Heart right ventricle (tissue), 16 donors: Measurements from ENCODE around the gene TSPAN18. TPM values are rescaled to one million over a fixed set of nuclear protein-coding genes. Genes with fewer than 3 reads are reported as not detected.
A peak's percentile ranks its signal among the peaks of the same experiment; 100 is the strongest.

Experiments
- ATAC-seq, 8 donors: fragments of 200-7000 bp; cut with Tn5 transposase; one replicate each; pipeline ENCODE4 v1.9.1; 2020; ENCODE audit warnings: mild to moderate bottlenecking in 8 of 8, moderate library complexity in 8 of 8, moderate number of reproducible peaks in 1 of 8
- DNase-seq, 2 donors: peaks; one replicate each; pipeline ENCODE4 v3.0.0-alpha.2; 2020
- H3K27ac ChIP-seq, 10 donors: fragments of 200-600 bp; sonication (generic) in 2 of 10; one replicate each; pipeline versions ENCODE4 v1.5.0 to v1.8.0; 2020 to 2022; ENCODE audit warnings: mild to moderate bottlenecking in 3 of 10
- H3K27me3 ChIP-seq, 7 donors: fragments of 200-600 bp; one replicate each; pipeline ENCODE4 v1.8.0; 2021 to 2022; ENCODE audit warnings: mild to moderate bottlenecking in 2 of 7
- H3K36me3 ChIP-seq, 9 donors: fragments of 200-600 bp; sonication (generic) in 1 of 9; one replicate each; pipeline versions ENCODE4 v1.5.0 to v1.8.0; 2020 to 2022; ENCODE audit warnings: mild to moderate bottlenecking in 2 of 9
- H3K4me1 ChIP-seq, 9 donors: fragments of 200-600 bp; sonication (generic) in 1 of 9; one replicate each; pipeline versions ENCODE4 v1.5.0 to v1.8.0; 2020 to 2022; ENCODE audit warnings: mild to moderate bottlenecking in 4 of 9
- H3K4me3 ChIP-seq, 10 donors: fragments of 200-600 bp; sonication (generic) in 2 of 10; one replicate each; pipeline versions ENCODE4 v1.5.0 to v1.8.0; 2020 to 2022; ENCODE audit warnings: mild to moderate bottlenecking in 7 of 10, moderate library complexity in 2 of 10
- H3K9me3 ChIP-seq, 11 donors: fragments of 200-600 bp in 10 of 11; sonication (generic) in 2 of 11; one replicate each; pipeline versions ENCODE4 v1.5.0 to v1.8.0; 2013 to 2022; ENCODE audit warnings: mild to moderate bottlenecking in 2 of 11, control low read depth in 1 of 11, moderate library complexity in 1 of 11
- WGBS, 2 donors: extraction: QIAGEN DNeasy Blood & Tissue Kit; methylation state at CpG; one replicate each; pipeline ENCODE4 v1.1.7; 2013; ENCODE audit warnings: inconsistent platforms in 1 of 2; 5-methylcytosine and 5-hydroxymethylcytosine counted together
- intact Hi-C, 10 donors: fragments of 100-400 bp; cut with DNase I; formaldehyde crosslinking; loops; one replicate each; pipeline versions ENCODE4 v1.11.1 to v1.14.2; 2022
- polyA plus RNA-seq, 2 donors: library from polyadenylated mRNA; stranded (reverse); fragments of 200-250 nt; gene quantifications; one replicate each; pipeline ENCODE4 v1.2.3, GENCODE V29; 2013
- total RNA-seq, 10 donors: library from RNA; stranded (reverse); fragmentation: NEBNext Ultra II Directional in 3 of 10; extraction: Animal tissue kit (Norgen Biotek cat#: 25700) in 3 of 10; gene quantifications; one replicate each; pipeline versions ENCODE4 v1.2.1 to v1.2.4, GENCODE V29; 2021 to 2023
- TF ChIP-seq, protein P1 (sequence below), 9 donors: fragments of 200-600 bp; sonication (generic) in 2 of 9; IDR thresholded peaks; one replicate each; pipeline versions ENCODE4 v1.5.0 to v1.8.0; 2021 to 2022; ENCODE audit warnings: antibody characterized with exemption in 9 of 9, mild to moderate bottlenecking in 5 of 9, moderate library complexity in 1 of 9
- donor health status: Arrhythmogenic right ventricular cardiomyopathy.
- donor health status: ischemic (EF 13 %, LVEDD 7.1; RV severe dilation, severe dysfunction).
- donor health status: healthy with polysubstance abuse.
- donor health status: DM: no; HTN: yes; CAD: no.
- donor health status: DM: no; HTN: no; CAD: no.
- donor health status: ischemic (EF 25% LVEDD 6.9; RV normal size, moderate dysfunction).
- donor health status: ischemic (EF 25% LVEDD 5.7; RV mildly dilated, moderate dysfunction).
- donor health status: healthy.
- donor health status: DM: yes; HTN: yes; CAD: no.
- donor health status: Ischemic cardiomyopathy.
- donor health status: ischemic (EF 35%, LVEDD 5.7; RV mildly dilated, moderate dysfunction).
- donor health status: nonischemic (EF 11% LVEDD 7.7; RV severe dilation, severe dysfunction).
- donor health status: DM: yes; HTN: yes; CAD: no.
- donor health status: PGD.
- donor health status: ischemic (EF 29% LVEDD 5.4; RV normal size, mild dysfunction).
- donor health status: nonischemic (EF 23%, LVEDD 6.1; RV moderate dilation, normal function).

Gene TSPAN18
- total and polyA plus RNA-seq, 12 donors = 37.7 to 140 (median 92.9) TPM

DNA sequence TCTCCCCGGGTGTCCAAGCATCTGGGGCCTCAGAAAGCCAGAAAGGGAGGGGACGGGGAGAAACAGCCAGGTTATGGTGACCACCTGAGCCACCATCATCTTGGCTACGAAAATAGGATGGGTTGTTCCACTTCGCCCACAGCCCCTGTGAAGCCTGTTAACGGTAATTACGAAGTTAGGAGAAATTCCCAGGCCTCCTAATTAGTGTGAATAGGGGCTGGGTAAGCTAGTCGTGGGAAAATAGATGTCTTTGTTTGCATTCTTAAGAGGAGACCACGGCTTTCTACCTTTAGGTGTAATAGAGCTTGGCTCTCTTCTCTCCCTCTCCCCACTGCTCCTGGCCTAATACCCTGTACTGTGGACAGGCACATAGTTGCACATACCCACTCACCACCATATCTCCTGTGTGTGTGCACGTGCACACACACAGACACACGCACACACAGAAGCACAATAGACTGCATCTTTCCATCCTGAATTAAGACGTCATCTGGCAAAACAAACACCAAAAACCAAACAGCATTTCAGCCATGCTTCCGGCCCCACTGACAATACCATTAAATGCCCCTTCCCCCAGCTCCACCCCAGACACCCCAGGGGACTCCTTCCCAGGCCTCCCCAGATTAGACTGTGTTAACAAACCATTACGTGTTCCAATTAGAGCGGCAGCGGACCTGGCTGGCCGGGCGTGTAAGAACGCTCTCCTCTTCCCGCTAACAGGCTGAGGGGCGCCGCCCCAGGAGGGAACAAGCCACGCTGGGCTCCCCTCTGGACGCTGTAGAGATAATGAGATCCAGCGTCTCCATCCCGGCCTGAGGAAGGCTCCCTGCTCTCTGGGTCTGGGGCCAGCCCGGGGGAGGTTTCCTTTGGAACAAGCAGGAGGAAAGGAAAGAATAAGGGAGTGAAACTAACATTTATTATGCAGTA is 151.1 kb downstream of the TSPAN18 start:
- Histone ChIP-seq H3K36me3 (peaks cover 0 to 18% (median 0%) of the 10 kb centered on the region in 9 donors), H3K4me1 (peaks cover 0 to 36% (median 14%) of the 10 kb centered on the region in 9 donors), H3K27ac (peak overlapping the region in 4 of 10 donors; percentile 1 to 54 (median 16)), H3K4me3 (no peak overlapping the region), H3K9me3 (no peaks in the 10 kb centered on the region), H3K27me3 (no peaks in the 10 kb centered on the region)
- WGBS, 2 donors = 56 to 63% methylated on average over 26 of the region's 26 CpGs
- intact Hi-C loops = loop anchor here in 1 of 10 donors (2.0 kb wide), 1 partner anchor 29 kb away; no protein-coding TSS in a partner anchor
- TF ChIP-seq, protein P1, sequence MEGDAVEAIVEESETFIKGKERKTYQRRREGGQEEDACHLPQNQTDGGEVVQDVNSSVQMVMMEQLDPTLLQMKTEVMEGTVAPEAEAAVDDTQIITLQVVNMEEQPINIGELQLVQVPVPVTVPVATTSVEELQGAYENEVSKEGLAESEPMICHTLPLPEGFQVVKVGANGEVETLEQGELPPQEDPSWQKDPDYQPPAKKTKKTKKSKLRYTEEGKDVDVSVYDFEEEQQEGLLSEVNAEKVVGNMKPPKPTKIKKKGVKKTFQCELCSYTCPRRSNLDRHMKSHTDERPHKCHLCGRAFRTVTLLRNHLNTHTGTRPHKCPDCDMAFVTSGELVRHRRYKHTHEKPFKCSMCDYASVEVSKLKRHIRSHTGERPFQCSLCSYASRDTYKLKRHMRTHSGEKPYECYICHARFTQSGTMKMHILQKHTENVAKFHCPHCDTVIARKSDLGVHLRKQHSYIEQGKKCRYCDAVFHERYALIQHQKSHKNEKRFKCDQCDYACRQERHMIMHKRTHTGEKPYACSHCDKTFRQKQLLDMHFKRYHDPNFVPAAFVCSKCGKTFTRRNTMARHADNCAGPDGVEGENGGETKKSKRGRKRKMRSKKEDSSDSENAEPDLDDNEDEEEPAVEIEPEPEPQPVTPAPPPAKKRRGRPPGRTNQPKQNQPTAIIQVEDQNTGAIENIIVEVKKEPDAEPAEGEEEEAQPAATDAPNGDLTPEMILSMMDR (IDR thresholded peaks at IDR 0.05) = no peak
- DNase-seq = no peak
- ATAC-seq = peak in 7 of 8 donors; percentile 23 to 56 (median 40)

DNA sequence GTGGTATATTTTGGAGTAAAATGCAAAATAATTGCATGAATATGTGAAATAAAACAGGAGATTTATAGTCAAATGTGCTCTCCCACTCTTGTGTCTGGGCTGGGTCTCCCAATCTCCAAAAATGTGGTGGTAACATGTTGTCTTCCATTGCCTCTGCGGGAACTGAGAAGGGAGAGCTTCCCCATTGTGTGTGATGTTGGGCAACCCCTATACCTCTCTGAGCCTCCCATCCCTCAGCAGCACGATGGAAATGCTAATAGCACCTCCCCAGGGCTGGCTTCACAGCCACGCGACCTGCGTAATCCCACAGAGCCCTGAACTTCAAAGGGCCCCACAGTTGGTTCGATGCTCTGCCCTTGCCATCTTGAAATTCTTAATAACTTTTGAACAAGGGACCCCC is 151.9 kb downstream of the TSPAN18 start:
- intact Hi-C loops = no loop called here
- H3K4me3 ChIP-seq = no peak overlapping the region
- H3K27me3 ChIP-seq = no peaks in the 10 kb centered on the region
- H3K4me1 ChIP-seq = peaks cover 0 to 36% (median 14%) of the 10 kb centered on the region in 9 donors
- H3K27ac ChIP-seq = peak overlapping the region in 1 of 10 donors; percentile 7
- 87 to 88% methylated on average over 6 of the region's 6 CpGs for WGBS, 2 donors
- no peak for DNase-seq
- no peak for ATAC-seq
- peaks cover 0 to 19% (median 0%) of the 10 kb centered on the region in 9 donors for H3K36me3 ChIP-seq
- H3K9me3 ChIP-seq = no peaks in the 10 kb centered on the region
- TF ChIP-seq, protein P1 (IDR thresholded peaks at IDR 0.05) = no peak

DNA sequence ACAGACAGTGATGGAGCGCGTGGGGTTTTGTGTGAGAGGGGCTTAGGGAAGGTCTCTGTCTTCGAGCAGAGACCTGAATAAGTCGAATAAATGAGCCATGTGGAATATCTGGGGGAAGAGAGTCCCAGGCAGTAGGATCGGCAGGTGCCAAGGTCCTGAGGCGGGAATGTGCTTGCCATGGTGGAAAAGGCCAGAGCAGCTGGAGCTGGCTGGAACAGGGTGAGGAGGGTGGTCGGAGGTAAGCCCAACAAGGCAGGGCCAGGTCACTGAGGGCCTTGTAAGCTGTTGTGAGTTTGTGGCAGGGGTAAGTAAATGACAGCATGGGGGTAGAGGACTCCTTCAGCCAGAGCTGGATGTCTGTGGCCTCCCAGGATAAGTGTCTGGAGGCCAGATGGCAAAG is 152.7 kb downstream of the TSPAN18 start:
- ATAC-seq (no peak), DNase-seq (no peak)
- Histone ChIP-seq H3K4me1 (peaks cover 0 to 36% (median 14%) of the 10 kb centered on the region in 9 donors), H3K9me3 (no peaks in the 10 kb centered on the region), H3K27me3 (no peaks in the 10 kb centered on the region), H3K36me3 (peaks cover 0 to 25% (median 0%) of the 10 kb centered on the region in 9 donors), H3K27ac (no peak overlapping the region), H3K4me3 (no peak overlapping the region)
- WGBS, 2 donors = 94 to 96% methylated on average over 7 of the region's 7 CpGs
- TF ChIP-seq, protein P1 (IDR thresholded peaks at IDR 0.05) = no peak
- intact Hi-C loops = no loop called here

- H3K27me3 ChIP-seq = no peaks in the 10 kb centered on the region
- H3K9me3 ChIP-seq = no peaks in the 10 kb centered on the region
- ATAC-seq (peak in 1 of 8 donors; percentile 36), DNase-seq (no peak)
- TF ChIP-seq, protein P1 (IDR thresholded peaks at IDR 0.05) = no peak
- no peak overlapping the region for H3K4me3 ChIP-seq
- H3K4me1 ChIP-seq = peaks cover 3 to 43% (median 14%) of the 10 kb centered on the region in 9 donors
- intact Hi-C loops = no loop called here
- 88% methylated on average over 6 of the region's 6 CpGs for WGBS, 2 donors
- H3K27ac ChIP-seq = no peak overlapping the region
- peaks cover 0 to 25% (median 0%) of the 10 kb centered on the region in 9 donors for H3K36me3 ChIP-seq
Observed at GRCh38 chr11:44880511-44880910, 153.7 kb downstream of the TSPAN18 start.
